ENCODE measurements around the gene DUSP9.
"Not testable (repeated sequence)": the region's sequence is repeated elsewhere in the genome, so short reads cannot be mapped to it uniquely, and the experiment has no call there.

The DUSP9 gene

GRCh38 chrX:153681175-153681574 is 34.2 kb downstream of the DUSP9 start:
- TF ChIP-seq CTCF (conservative IDR thresholded peaks at IDR 0.05; ENCODE audit: control insufficient read depth, insufficient read depth, low read depth, low read length) = no peak
- no peak overlapping the region for H3K4me3 ChIP-seq (ENCODE audit: control insufficient read depth, low read depth, low read length)
- DNase-seq (ENCODE audit: low read depth) = no peak

GRCh38 chrX:153683486-153683885 is 36.5 kb downstream of the DUSP9 start:
- not testable (repeated sequence) for DNase-seq (ENCODE audit: low read depth); H3K4me3 ChIP-seq (ENCODE audit: control insufficient read depth, low read depth, low read length)

- TF ChIP-seq CTCF (conservative IDR thresholded peaks at IDR 0.05; ENCODE audit: control insufficient read depth, insufficient read depth, low read depth, low read length) = no peak
- DNase-seq (ENCODE audit: low read depth) = no peak
- H3K4me3 ChIP-seq (ENCODE audit: control insufficient read depth, low read depth, low read length) = no peak overlapping the region
Measured at GRCh38 chrX:153684467-153685155, 37.6 kb downstream of the DUSP9 start.

- no peak for DNase-seq (ENCODE audit: low read depth)
- TF ChIP-seq CTCF (conservative IDR thresholded peaks at IDR 0.05; ENCODE audit: control insufficient read depth, insufficient read depth, low read depth, low read length) = no peak
Measured at GRCh38 chrX:153685156-153685536, 38.1 kb downstream of the DUSP9 start.

GRCh38 chrX:153685751-153686696 is 39.0 kb downstream of the DUSP9 start:
- no peak for DNase-seq (ENCODE audit: low read depth)
- TF ChIP-seq CTCF (conservative IDR thresholded peaks at IDR 0.05; ENCODE audit: control insufficient read depth, insufficient read depth, low read depth, low read length) = no peak
- no peak overlapping the region for H3K4me3 ChIP-seq (ENCODE audit: control insufficient read depth, low read depth, low read length)

More at GRCh38 chrX:153685156-153685536, 38.1 kb downstream of the DUSP9 start:
- H3K4me3 ChIP-seq (ENCODE audit: control insufficient read depth, low read depth, low read length) = no peak overlapping the region

GRCh38 chrX:153686711-153687110 is 39.7 kb downstream of the DUSP9 start:
- H3K4me3 ChIP-seq (ENCODE audit: control insufficient read depth, low read depth, low read length) = no peak overlapping the region
- no peak for TF ChIP-seq CTCF (conservative IDR thresholded peaks at IDR 0.05; ENCODE audit: control insufficient read depth, insufficient read depth, low read depth, low read length)
- DNase-seq (ENCODE audit: low read depth) = no peak
